ENCODE results near the gene NPFFR1.
"Not testable (repeated sequence)": the region's sequence is repeated elsewhere in the genome, so short reads cannot be mapped to it uniquely, and the experiment has no call there.

Gene NPFFR1

DNA sequence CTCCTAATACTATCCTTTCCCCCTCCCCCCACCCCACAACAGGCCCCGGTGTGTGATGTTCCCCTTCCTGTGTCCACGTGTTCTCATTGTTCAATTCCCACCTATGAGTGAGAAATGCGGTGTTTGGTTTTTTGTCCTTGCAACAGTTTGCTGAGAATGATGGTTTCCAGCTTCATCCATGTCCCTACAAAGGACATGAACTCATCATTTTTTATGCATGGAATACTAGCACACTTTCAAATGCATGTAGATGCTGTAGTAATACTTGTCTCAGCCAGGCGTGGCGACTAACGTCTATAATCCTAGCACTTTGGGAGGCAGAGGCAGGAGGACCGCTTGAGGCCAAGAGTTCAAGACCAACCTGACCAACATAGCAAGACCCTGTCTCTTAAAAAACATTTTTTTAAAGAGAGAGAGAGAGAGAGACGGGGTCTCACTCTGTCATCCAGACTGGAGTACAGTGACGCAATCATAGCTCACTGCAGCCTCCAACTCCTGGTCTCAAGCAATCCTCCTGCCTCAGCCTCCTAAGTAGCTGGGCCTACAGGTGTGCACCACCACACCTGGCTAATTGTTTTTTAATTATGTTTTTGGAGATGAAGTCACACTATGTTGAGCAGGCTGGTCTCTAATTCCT is 60.9 kb downstream of the NPFFR1 start:
- DNase-seq (ENCODE audit: low read depth) = not testable (repeated sequence)

DNA sequence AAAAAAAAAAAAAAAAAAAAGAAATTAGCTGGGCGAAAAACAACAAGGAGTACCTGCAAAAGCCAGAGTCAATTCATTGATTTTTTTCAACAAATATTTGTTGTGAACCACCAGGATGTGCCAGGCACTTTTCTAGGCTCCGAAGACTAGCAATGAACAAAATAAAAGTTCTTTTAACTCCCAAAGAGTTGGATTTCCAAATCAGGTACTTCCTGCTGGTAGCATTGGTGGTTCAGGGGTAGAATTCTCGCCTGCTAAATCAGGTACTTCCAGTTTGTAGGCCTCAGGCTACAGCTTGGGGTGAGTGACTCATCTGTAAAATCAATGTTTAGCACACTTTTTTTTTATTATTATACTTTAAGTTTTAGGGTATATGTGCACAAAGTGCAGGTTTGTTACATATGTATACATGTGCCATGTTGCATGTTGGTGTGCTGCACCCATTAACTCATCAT is 61.4 kb downstream of the NPFFR1 start:
- no peak for DNase-seq (ENCODE audit: low read depth)

DNA sequence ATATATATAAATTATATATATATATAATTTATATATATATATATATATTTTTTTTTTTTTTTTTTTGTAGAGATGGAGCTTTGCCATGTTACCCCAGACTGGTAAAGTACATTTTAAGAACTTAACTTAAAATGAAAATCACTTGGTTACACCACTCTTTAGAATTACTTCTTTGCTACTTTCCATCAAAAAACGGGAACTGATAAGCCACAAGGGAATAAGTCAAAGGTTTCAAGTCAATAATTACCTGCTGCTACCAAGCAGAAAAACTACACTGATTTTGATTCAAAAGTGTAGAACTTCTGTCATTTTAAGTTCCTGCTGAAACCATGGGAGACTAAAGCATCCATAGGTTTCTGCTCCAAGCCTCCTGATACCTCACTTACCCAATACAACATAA is 62.8 kb downstream of the NPFFR1 start:
- no peak for DNase-seq (ENCODE audit: low read depth)

DNA sequence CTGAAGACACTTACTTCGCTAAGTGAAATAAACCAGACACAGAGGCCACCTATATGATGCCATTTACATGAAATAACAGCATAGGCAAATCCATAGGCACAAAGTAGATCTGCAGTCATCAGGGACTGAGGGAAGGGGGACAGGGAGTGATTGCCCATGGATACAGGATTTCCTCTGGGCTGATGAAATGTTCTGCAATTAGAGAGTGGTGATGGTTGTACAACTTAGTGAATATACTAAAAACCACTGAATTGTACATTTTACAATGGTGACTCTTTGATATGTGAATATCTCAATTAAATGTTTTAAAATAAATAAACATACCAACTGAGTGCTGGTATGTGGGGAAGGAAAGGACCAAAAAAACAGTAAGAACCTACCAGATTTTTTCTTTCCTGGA is 70.9 kb downstream of the NPFFR1 start:
- DNase-seq (ENCODE audit: low read depth) = no peak

DNA sequence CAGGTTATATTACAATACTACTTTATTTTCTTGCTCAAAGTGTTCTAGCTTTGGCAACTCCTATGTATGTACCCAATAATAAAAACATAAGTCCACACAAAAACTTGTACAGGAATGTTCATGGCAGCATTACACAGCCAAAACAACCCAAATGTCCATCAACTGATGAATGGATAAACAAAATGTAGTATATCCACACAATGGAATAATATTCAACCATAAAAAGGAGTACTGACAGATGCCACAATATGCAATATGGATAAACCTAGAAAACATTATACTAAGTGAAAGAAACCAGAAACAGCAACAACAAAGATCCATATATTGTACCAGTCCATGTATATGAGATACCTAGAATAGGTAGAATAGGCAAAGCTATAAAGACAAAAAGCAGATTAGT is 71.5 kb downstream of the NPFFR1 start:
- no peak for DNase-seq (ENCODE audit: low read depth)

DNA sequence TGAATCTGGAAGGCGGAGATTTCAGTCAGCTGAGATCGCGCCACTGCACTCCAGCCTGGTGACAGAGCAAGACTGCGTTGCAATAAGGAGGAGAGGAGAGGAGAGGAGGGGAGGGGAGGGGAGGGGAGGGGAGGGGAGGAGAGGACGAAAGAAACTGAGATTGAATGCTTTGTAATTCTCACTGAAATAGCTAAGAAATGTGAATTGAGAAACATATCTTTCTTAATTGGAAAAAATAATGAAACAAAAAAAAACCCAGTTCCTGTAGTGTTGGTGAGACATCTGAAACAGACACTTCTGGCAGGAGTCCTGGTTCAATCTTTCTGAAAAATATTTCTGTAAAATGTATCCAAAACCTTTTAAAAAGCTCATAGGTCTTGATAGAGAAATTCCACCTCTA is 77.0 kb downstream of the NPFFR1 start:
- no peak for DNase-seq (ENCODE audit: low read depth)

DNA sequence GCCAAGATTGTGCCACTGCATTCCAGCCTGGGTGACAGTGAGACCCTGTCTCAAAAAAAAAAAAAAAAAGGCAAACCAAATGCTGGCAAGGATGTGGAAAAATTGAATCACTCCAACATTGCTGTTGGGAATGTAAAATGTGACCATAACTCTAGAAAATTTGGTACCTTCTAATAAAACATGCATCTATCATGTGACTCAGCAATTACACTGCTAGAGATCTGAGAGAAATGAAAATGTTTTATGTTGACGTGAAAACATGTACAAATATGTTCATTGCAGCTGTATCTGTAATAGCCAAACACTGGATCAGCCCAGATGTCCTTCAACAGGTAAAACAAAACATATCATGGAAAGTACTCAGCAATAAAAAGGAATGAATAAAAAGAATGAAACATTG is 82.7 kb downstream of the NPFFR1 start:
- DNase-seq (ENCODE audit: low read depth) = no peak

DNA sequence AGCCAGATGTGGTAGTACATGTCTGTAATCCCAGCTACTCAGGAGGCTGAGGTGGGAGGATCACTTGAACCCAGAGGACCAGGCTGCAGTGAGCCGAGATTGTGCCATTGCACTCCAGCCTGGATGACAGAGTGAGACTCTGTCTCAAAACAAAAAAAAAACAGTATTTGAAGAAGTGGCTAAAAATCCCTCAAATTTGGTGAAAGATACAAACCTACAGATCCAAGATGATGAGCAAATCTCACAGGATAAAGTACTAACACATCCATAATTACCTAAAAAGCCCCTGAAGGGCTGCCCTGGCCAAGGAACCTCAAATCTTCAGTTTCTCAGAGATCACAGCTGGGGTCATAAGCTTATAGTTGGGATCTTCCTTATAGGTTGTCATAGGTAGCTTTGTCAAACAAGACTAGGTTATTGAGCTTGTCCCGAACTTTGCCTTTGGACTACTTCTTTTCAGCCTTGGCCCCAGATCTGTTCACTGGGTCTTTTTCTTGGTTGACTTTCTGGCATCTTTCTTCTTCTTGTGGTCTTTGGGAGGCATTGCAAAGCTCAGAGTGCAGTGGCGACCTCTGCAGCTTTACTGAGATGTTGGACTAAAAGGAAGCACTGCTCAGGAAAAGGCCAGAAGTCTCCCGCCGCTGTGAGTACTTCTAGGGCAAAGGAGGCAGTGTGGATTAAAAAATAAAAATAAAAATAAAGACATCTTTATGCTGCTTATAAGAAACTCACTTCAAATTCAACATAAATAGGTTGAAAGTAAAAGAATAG is 84.9 kb downstream of the NPFFR1 start:
- DNase-seq (ENCODE audit: low read depth) = no peak
